GM12865 (cell line): ENCODE data around the gene ADGRB3.
"Not testable (repeated sequence)": the region's sequence is repeated elsewhere in the genome, so short reads cannot be mapped to it uniquely, and the experiment has no call there.

Source experiments
- DNase-seq: peaks from one replicate; pipeline ENCODE4 v3.0.0; 2010; ENCODE audit warnings: low read depth
- H3K4me3 ChIP-seq: 2 replicates; pipeline ENCODE4 v1.5.1; 2011; ENCODE audit warnings: mild to moderate bottlenecking, low read depth, low read length, control low read depth
- CTCF ChIP-seq: IDR thresholded peaks from 2 replicates; pipeline ENCODE4 v1.5.1; 2011; ENCODE audit warnings: low read length, control low read depth, low read depth, inconsistent platforms; ENCODE audit not compliant: insufficient read depth; ENCODE audit errors: missing control alignments

The ADGRB3 gene

GRCh38 chr6:68743099-68743498 lies 108.0 kb downstream of the ADGRB3 start:
- no peak for DNase-seq
- H3K4me3 ChIP-seq = no peak overlapping the region
- no peak for TF ChIP-seq CTCF

GRCh38 chr6:68744376-68744775 lies 109.3 kb downstream of the ADGRB3 start:
- H3K4me3 ChIP-seq = not testable (repeated sequence)

GRCh38 chr6:68746376-68746775 lies 111.3 kb downstream of the ADGRB3 start:
- TF ChIP-seq CTCF = no peak
- DNase-seq = no peak
- no peak overlapping the region for H3K4me3 ChIP-seq

More at GRCh38 chr6:68744376-68744775, 109.3 kb downstream of the ADGRB3 start:
- not testable (repeated sequence) for DNase-seq

GRCh38 chr6:68747110-68747790 lies 112.2 kb downstream of the ADGRB3 start:
- TF ChIP-seq CTCF = no peak
- no peak for DNase-seq
- no peak overlapping the region for H3K4me3 ChIP-seq

- DNase-seq = not testable (repeated sequence)
Observed at GRCh38 chr6:68747832-68748231, 112.8 kb downstream of the ADGRB3 start.

GRCh38 chr6:68754681-68755213 lies 119.7 kb downstream of the ADGRB3 start:
- no peak for TF ChIP-seq CTCF
- H3K4me3 ChIP-seq = no peak overlapping the region
- no peak for DNase-seq

More at GRCh38 chr6:68747832-68748231, 112.8 kb downstream of the ADGRB3 start:
- H3K4me3 ChIP-seq = not testable (repeated sequence)

- TF ChIP-seq CTCF = no peak
- DNase-seq = no peak
- no peak overlapping the region for H3K4me3 ChIP-seq
Observed at GRCh38 chr6:68756454-68757375, 121.6 kb downstream of the ADGRB3 start.
